Lower lobe of right lung (tissue), 2 donors: ENCODE measurements around the gene GCN1. TPM values are rescaled to one million over a fixed set of nuclear protein-coding genes. Genes with fewer than 3 reads are reported as not detected.

Experiments used
- ATAC-seq, 2 donors: fragments of 200-7000 bp; cut with Tn5 transposase; one replicate each; pipeline ENCODE4 v1.9.1; 2020 to 2022; ENCODE audit warnings: mild to moderate bottlenecking in 2 of 2, moderate library complexity in 2 of 2
- DNase-seq: peaks from one replicate; pipeline ENCODE4 v3.0.0-alpha.2; 2020
- H3K27ac ChIP-seq: fragments of 200-600 bp; one replicate; pipeline ENCODE4 v1.8.0; 2022
- H3K27me3 ChIP-seq: fragments of 200-600 bp; one replicate; pipeline ENCODE4 v1.8.0; 2022; ENCODE audit warnings: low read depth
- H3K36me3 ChIP-seq: fragments of 200-600 bp; one replicate; pipeline ENCODE4 v1.8.0; 2022; ENCODE audit warnings: mild to moderate bottlenecking
- H3K4me1 ChIP-seq: fragments of 200-600 bp; one replicate; pipeline ENCODE4 v1.8.0; 2022
- H3K4me3 ChIP-seq: fragments of 200-600 bp; one replicate; pipeline ENCODE4 v1.8.0; 2022; ENCODE audit warnings: mild to moderate bottlenecking
- H3K9me3 ChIP-seq: fragments of 200-600 bp; one replicate; pipeline ENCODE4 v1.8.0; 2022
- CTCF ChIP-seq: fragments of 200-600 bp; IDR thresholded peaks from one replicate; pipeline ENCODE4 v1.8.0; 2022; ENCODE audit warnings: antibody characterized with exemption, mild to moderate bottlenecking
- intact Hi-C: fragments of 100-400 bp; cut with DNase I; formaldehyde crosslinking; loops from one replicate; pipeline ENCODE4 v1.11.0; 2022
- total RNA-seq: library from RNA; stranded (reverse); fragmentation: NEBNext Ultra II Directional; extraction: Animal tissue kit (Norgen Biotek cat#: 25700); gene quantifications from one replicate; pipeline ENCODE4 v1.2.1, GENCODE V29; 2021
- donor health status: DM: no; HTN: yes; CAD: no; lungs with severe emphysema.

Gene GCN1
- total RNA-seq, 1 donor from 2014 or later = 73.6 TPM

- Histone ChIP-seq H3K27me3 (no peaks in the 10 kb centered on the region), H3K27ac (peak overlapping the region; percentile 88), H3K9me3 (no peaks in the 10 kb centered on the region), H3K4me3 (peak overlapping the region; percentile 33), H3K36me3 (peaks cover 32% of the 10 kb centered on the region), H3K4me1 (peaks cover 89% of the 10 kb centered on the region)
- TF ChIP-seq CTCF = no peak
- ATAC-seq (no peak), DNase-seq (no peak)
- intact Hi-C loops = loop anchor here (5.0 kb wide), 1 partner anchor 40 kb away; the partner anchor contains the start of gene PXN
Measured at GRCh38 chr12:120227233-120228040, 32.9 kb upstream of the GCN1 start.

- intact Hi-C loops = loop anchor here (5.0 kb wide), 1 partner anchor 41 kb away; the partner anchor contains the start of gene PXN
- DNase-seq = peak; percentile 85
Measured at GRCh38 chr12:120225852-120226640, 31.5 kb upstream of the GCN1 start.

GRCh38 chr12:120225200-120225558 is 30.7 kb upstream of the GCN1 start:
- peaks cover 54% of the 10 kb centered on the region for H3K36me3 ChIP-seq
- H3K27ac ChIP-seq = peak overlapping the region; percentile 82
- ATAC-seq (peak in 1 of 2 donors; percentile 20), DNase-seq (no peak)
- no peaks in the 10 kb centered on the region for H3K27me3 ChIP-seq
- peak overlapping the region; percentile 46 for H3K4me3 ChIP-seq
- peaks cover 67% of the 10 kb centered on the region for H3K4me1 ChIP-seq
- TF ChIP-seq CTCF = no peak
- intact Hi-C loops = loop anchor here (5.0 kb wide), 1 partner anchor 42 kb away; the partner anchor contains the start of gene PXN
- H3K9me3 ChIP-seq = no peaks in the 10 kb centered on the region

More at GRCh38 chr12:120225852-120226640, 31.5 kb upstream of the GCN1 start:
- H3K36me3 ChIP-seq = peaks cover 46% of the 10 kb centered on the region
- no peaks in the 10 kb centered on the region for H3K27me3 ChIP-seq
- no peaks in the 10 kb centered on the region for H3K9me3 ChIP-seq
- peak overlapping the region; percentile 82 for H3K27ac ChIP-seq
- H3K4me3 ChIP-seq = peak overlapping the region; percentile 46
- peak; percentile 18 for TF ChIP-seq CTCF
- H3K4me1 ChIP-seq = peaks cover 76% of the 10 kb centered on the region
- ATAC-seq = peak; percentile 70 to 73

- Histone ChIP-seq H3K27ac (peak overlapping the region; percentile 82), H3K27me3 (no peaks in the 10 kb centered on the region), H3K9me3 (no peaks in the 10 kb centered on the region), H3K36me3 (peaks cover 60% of the 10 kb centered on the region), H3K4me1 (peaks cover 61% of the 10 kb centered on the region), H3K4me3 (peak overlapping the region; percentile 46)
- intact Hi-C loops = loop anchor here (5.0 kb wide), 1 partner anchor 43 kb away; the partner anchor contains the start of gene PXN
- DNase-seq (peak; percentile 88), ATAC-seq (peak; percentile 79 to 81)
- no peak for TF ChIP-seq CTCF
Measured at GRCh38 chr12:120224304-120225199, 30.0 kb upstream of the GCN1 start.
